ENCODE data around the gene FAM20B.

DNA sequence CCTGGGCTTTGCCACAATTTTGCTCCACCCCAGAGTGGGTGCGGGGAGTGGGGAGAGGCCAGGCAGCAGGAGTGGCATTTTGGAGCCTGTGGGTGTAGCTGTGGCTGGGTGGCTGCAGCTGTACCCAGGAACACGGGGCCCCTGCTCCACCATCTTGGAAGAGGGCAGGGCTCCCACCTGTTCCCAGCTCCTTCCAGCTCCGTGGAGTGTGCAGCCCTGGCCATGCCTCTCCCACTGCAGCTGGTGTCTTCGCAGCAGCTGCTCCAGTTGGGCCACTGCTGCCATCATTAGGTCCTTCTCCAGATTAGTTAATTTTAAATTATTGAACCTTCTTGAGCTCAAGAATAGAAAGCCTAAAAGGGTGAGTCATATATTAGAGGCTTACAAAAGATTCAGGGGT is 17.6 kb downstream of the FAM20B start:
- TF ChIP-seq, protein P1, sequence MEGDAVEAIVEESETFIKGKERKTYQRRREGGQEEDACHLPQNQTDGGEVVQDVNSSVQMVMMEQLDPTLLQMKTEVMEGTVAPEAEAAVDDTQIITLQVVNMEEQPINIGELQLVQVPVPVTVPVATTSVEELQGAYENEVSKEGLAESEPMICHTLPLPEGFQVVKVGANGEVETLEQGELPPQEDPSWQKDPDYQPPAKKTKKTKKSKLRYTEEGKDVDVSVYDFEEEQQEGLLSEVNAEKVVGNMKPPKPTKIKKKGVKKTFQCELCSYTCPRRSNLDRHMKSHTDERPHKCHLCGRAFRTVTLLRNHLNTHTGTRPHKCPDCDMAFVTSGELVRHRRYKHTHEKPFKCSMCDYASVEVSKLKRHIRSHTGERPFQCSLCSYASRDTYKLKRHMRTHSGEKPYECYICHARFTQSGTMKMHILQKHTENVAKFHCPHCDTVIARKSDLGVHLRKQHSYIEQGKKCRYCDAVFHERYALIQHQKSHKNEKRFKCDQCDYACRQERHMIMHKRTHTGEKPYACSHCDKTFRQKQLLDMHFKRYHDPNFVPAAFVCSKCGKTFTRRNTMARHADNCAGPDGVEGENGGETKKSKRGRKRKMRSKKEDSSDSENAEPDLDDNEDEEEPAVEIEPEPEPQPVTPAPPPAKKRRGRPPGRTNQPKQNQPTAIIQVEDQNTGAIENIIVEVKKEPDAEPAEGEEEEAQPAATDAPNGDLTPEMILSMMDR (IDR thresholded peaks at IDR 0.05): no peak
- TF ChIP-seq POLR2A (IDR thresholded peaks at IDR 0.05): no peak
